Fibroblast of lung (primary cell): Measurements from ENCODE around the gene HK2. TPM values are rescaled to one million over a fixed set of nuclear protein-coding genes. Genes with fewer than 3 reads are reported as not detected.
A peak's percentile ranks its signal among the peaks of the same experiment; 100 is the strongest.
"Not testable (repeated sequence)": the region's sequence is repeated elsewhere in the genome, so short reads cannot be mapped to it uniquely, and the experiment has no call there.

Experiments
- DNase-seq, 2 donors: peaks; one replicate each; pipeline versions ENCODE4 v3.0.0 to v3.0.0-alpha.2; 2010; ENCODE audit warnings: low read depth in 2 of 2
- H2AFZ ChIP-seq: 2 replicates; pipeline ENCODE4 v1.5.1; 2012; ENCODE audit warnings: low read length, control low read depth, inconsistent platforms
- H3K27ac ChIP-seq: 2 replicates; pipeline ENCODE4 v1.5.1; 2011; ENCODE audit warnings: low read length, control low read depth; ENCODE audit not compliant: insufficient read depth
- H3K27me3 ChIP-seq: 2 replicates; pipeline ENCODE4 v1.5.1; 2011; ENCODE audit warnings: mild to moderate bottlenecking, low read length; ENCODE audit not compliant: control insufficient read depth, insufficient read depth
- H3K36me3 ChIP-seq: 2 replicates; pipeline ENCODE4 v1.5.1; 2011; ENCODE audit warnings: low read length; ENCODE audit not compliant: control insufficient read depth, insufficient read depth
- H3K4me1 ChIP-seq: 2 replicates; pipeline ENCODE4 v1.5.1; 2011; ENCODE audit warnings: low read length; ENCODE audit not compliant: control insufficient read depth, insufficient read depth; ENCODE audit errors: extremely low read depth
- H3K4me2 ChIP-seq: 2 replicates; pipeline ENCODE4 v1.5.1; 2011; ENCODE audit warnings: low read length, control low read depth; ENCODE audit not compliant: insufficient read depth; ENCODE audit errors: extremely low read depth
- H3K4me3 ChIP-seq, 4 experiments: fragments of 200-600 bp in 1 of 4; sonication (generic) in 1 of 4; replicated peaks in 1 of 4; 2 replicates each; pipeline ENCODE4 v1.5.1; 2011 to 2016; ENCODE audit warnings: low read length in 4 of 4, low read depth in 3 of 4, mild to moderate bottlenecking in 3 of 4, control low read depth in 2 of 4, inconsistent platforms in 1 of 4, mixed read lengths in 1 of 4; ENCODE audit not compliant: insufficient read depth in 1 of 4; ENCODE audit errors: control extremely low read depth in 1 of 4
- H3K79me2 ChIP-seq: 2 replicates; pipeline ENCODE4 v1.5.1; 2012; ENCODE audit warnings: mild to moderate bottlenecking, low read length, inconsistent platforms; ENCODE audit not compliant: control insufficient read depth, insufficient read depth
- H3K9ac ChIP-seq: 2 replicates; pipeline ENCODE4 v1.5.1; 2011; ENCODE audit warnings: mild to moderate bottlenecking, low read length, control low read depth; ENCODE audit not compliant: insufficient read depth
- H3K9me3 ChIP-seq: 2 replicates; pipeline ENCODE4 v1.5.1; 2012; ENCODE audit warnings: low read depth, low read length; ENCODE audit not compliant: control insufficient read depth, insufficient read depth
- H4K20me1 ChIP-seq: 2 replicates; pipeline ENCODE4 v1.5.1; 2011; ENCODE audit warnings: low read length; ENCODE audit not compliant: control insufficient read depth, insufficient read depth; ENCODE audit errors: extremely low read depth
- CTCF ChIP-seq, 2 donors: IDR thresholded peaks in 1 of 2; conservative IDR thresholded peaks in 1 of 2; 1 replicate in 1 of 2; 2 replicates in 1 of 2; pipeline ENCODE4 v1.5.1; 2011 to 2012; ENCODE audit warnings: low read length in 2 of 2, control low read depth in 1 of 2, inconsistent platforms in 1 of 2, low read depth in 1 of 2, mild to moderate bottlenecking in 1 of 2
- EZH2 ChIP-seq: IDR thresholded peaks from 2 replicates; pipeline ENCODE4 v1.5.1; 2012; ENCODE audit warnings: low read length, control low read depth, mild to moderate bottlenecking; ENCODE audit errors: missing control alignments
- polyA plus RNA-seq, 2 donors: library from polyadenylated mRNA; depleted of rRNA in 1 of 2; stranded (reverse) in 1 of 2; unstranded in 1 of 2; fragments of >200 nt; gene quantifications; 2 replicates each; pipeline ENCODE4 v1.2.1, GENCODE V29; 2011 to 2012; ENCODE audit warnings: missing spikeins in 1 of 2
- total RNA-seq: library from RNA; depleted of rRNA; stranded (reverse); fragments of >200 nt; gene quantifications from 2 replicates; pipeline ENCODE4 v1.2.1, GENCODE V29; 2014

The HK2 gene
- total and polyA plus RNA-seq, 2 donors (not counting 1 experiment from before 2014, with no cell fraction given), result 15.7 to 19.3 TPM

- H3K4me1 ChIP-seq, result no peaks in the 10 kb centered on the region
- H3K4me3 ChIP-seq, result no peak overlapping the region
- TF ChIP-seq EZH2 (no peak), CTCF (conservative IDR thresholded peaks at IDR 0.05 in 1 of 2, IDR thresholded peaks at IDR 0.05 in 1 of 2; ENCODE audit: low read depth in 1 of 2, low read length in 2 of 2) (no peak)
- no peak overlapping the region for H3K4me2 ChIP-seq
- H3K27me3 ChIP-seq, result no peaks in the 10 kb centered on the region
- H3K79me2 ChIP-seq, result peaks cover 12% of the 10 kb centered on the region
- no peak overlapping the region for H3K27ac ChIP-seq
- H3K9me3 ChIP-seq, result no peaks in the 10 kb centered on the region
- H3K9ac ChIP-seq, result no peak overlapping the region
- no peaks in the 10 kb centered on the region for H4K20me1 ChIP-seq
- peak overlapping the region; percentile 11 for H2AFZ ChIP-seq
- peak; percentile 20 to 21 for DNase-seq
- H3K36me3 ChIP-seq, result no peaks in the 10 kb centered on the region
Observed at GRCh38 chr2:74831693-74832530, 2.0 kb upstream of the HK2 start.

GRCh38 chr2:74834234-74834791 lies 386 bp downstream of the HK2 start:
- Histone ChIP-seq H3K4me2 (peak overlapping the region; percentile 78), H3K27ac (peak overlapping the region; percentile 82), H3K79me2 (peaks cover 31% of the 10 kb centered on the region), H3K9ac (peak overlapping the region; percentile 83), H2AFZ (peak overlapping the region; percentile 65), H3K4me3 (peak overlapping the region; percentile 78 to 83 (median 81))
- not testable (repeated sequence) for H3K27me3 ChIP-seq, H3K4me1 ChIP-seq, H4K20me1 ChIP-seq, H3K9me3 ChIP-seq, H3K36me3 ChIP-seq
- peak; percentile 14 to 39 for DNase-seq

GRCh38 chr2:74834792-74835755 lies 1.1 kb downstream of the HK2 start:
- Histone ChIP-seq H3K9me3 (no peaks in the 10 kb centered on the region), H3K27me3 (no peaks in the 10 kb centered on the region), H3K27ac (peak overlapping the region; percentile 82), H3K4me1 (no peaks in the 10 kb centered on the region), H2AFZ (peak overlapping the region; percentile 65), H3K36me3 (no peaks in the 10 kb centered on the region), H3K4me2 (peak overlapping the region; percentile 99), H3K9ac (peak overlapping the region; percentile 83), H4K20me1 (no peaks in the 10 kb centered on the region), H3K79me2 (peaks cover 33% of the 10 kb centered on the region), H3K4me3 (peak overlapping the region; percentile 78 to 83 (median 81))
- TF ChIP-seq CTCF (conservative IDR thresholded peaks at IDR 0.05 in 1 of 2, IDR thresholded peaks at IDR 0.05 in 1 of 2; ENCODE audit: low read depth in 1 of 2, low read length in 2 of 2) (no peak), EZH2 (no peak)
- DNase-seq, result peak; percentile 42
